Hepatocyte (in vitro differentiated cells): ENCODE data around the gene MLXIP.

Experiments used
- CTCF ChIP-seq: fragments of 200-600 bp; sonication (generic); IDR thresholded peaks from 2 replicates; pipeline ENCODE4 v1.5.1; 2016; ENCODE audit warnings: antibody characterized with exemption, mild to moderate bottlenecking; ENCODE audit not compliant: poor library complexity
- EZH2phosphoT487 ChIP-seq: fragments of 200-600 bp; sonication (generic); IDR thresholded peaks from one replicate; pipeline ENCODE4 v1.6.1; 2018; ENCODE audit warnings: antibody characterized with exemption, mild to moderate bottlenecking, low read depth, moderate library complexity; ENCODE audit not compliant: unreplicated experiment, severe bottlenecking

DNA sequence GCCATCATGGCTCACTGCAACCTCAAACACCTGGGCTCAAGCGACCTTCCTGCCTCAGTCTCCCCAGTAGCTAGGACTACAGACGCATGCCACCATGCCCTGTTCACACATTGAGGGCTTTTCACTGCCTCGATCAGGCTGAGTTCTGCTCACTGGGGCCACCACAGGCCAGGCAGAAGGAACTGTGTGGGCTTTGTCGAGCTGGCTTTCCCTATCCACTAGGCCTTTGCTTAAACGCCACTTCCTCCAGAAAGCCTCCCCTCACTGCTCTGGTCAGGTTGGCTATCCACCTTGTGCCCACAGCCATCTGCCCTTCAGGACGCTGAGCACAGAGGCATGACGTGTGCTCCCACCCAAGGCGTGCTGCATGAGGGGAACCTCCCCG lies 45.2 kb downstream of the MLXIP start:
- TF ChIP-seq CTCF, result no peak
- TF ChIP-seq EZH2phosphoT487, result no peak
